ENCODE measurements around the gene EVC. TPM values are rescaled to one million over a fixed set of nuclear protein-coding genes. Genes with fewer than 3 reads are reported as not detected.

EVC gene
- total RNA-seq, 4 donors from 2014 or later: 12.2 to 24.1 (median 22.3) TPM

- peak in 1 of 2 donors; percentile 62 for DNase-seq (ENCODE audit: low spot score in 2 of 2)
- no peak for TF ChIP-seq CTCF (IDR thresholded peaks at IDR 0.05)
- no peak for TF ChIP-seq POLR2A (IDR thresholded peaks at IDR 0.05)
- intact Hi-C loops (cut with DNase I; ENCODE audit: low total_unique reads): no loop called here
- WGBS, 2 donors: 81 to 83% methylated on average over 6 of the region's 6 CpGs
- no peak overlapping the region for H3K4me3 ChIP-seq (ENCODE audit: low read depth, poor library complexity, severe bottlenecking)
These were observed 2.9 kb downstream of the EVC start for GRCh38 chr4:5713861-5714260.

- H3K4me3 ChIP-seq (ENCODE audit: low read depth, poor library complexity, severe bottlenecking): no peak overlapping the region
- intact Hi-C loops (cut with DNase I; ENCODE audit: low total_unique reads): loop anchor here (5.0 kb wide), 1 partner anchor 1638 kb away; no protein-coding TSS in a partner anchor
- no peak for TF ChIP-seq CTCF (IDR thresholded peaks at IDR 0.05)
- no peak for TF ChIP-seq POLR2A (IDR thresholded peaks at IDR 0.05)
- 47 to 50% methylated on average over 2 of the region's 2 CpGs for WGBS, 2 donors
- no peak for DNase-seq (ENCODE audit: low spot score in 2 of 2)
These were observed 4.4 kb downstream of the EVC start for GRCh38 chr4:5715357-5715756.

- no peak for DNase-seq (ENCODE audit: low spot score in 2 of 2)
- 80 to 84% methylated on average over 2 of the region's 2 CpGs for WGBS, 2 donors
- TF ChIP-seq POLR2A (IDR thresholded peaks at IDR 0.05): no peak
- no peak for TF ChIP-seq CTCF (IDR thresholded peaks at IDR 0.05)
- intact Hi-C loops (cut with DNase I; ENCODE audit: low total_unique reads): loop anchor here (5.0 kb wide), 1 partner anchor 1639 kb away; no protein-coding TSS in a partner anchor
- H3K4me3 ChIP-seq (ENCODE audit: low read depth, poor library complexity, severe bottlenecking): no peak overlapping the region
These were observed 5.4 kb downstream of the EVC start for GRCh38 chr4:5716391-5716790.

- H3K4me3 ChIP-seq (ENCODE audit: low read depth, poor library complexity, severe bottlenecking): no peak overlapping the region
- intact Hi-C loops (cut with DNase I; ENCODE audit: low total_unique reads): loop anchor here (5.0 kb wide), 1 partner anchor 1640 kb away; no protein-coding TSS in a partner anchor
- TF ChIP-seq POLR2A (IDR thresholded peaks at IDR 0.05): no peak
- no peak for TF ChIP-seq CTCF (IDR thresholded peaks at IDR 0.05)
These were observed 6.6 kb downstream of the EVC start for GRCh38 chr4:5717449-5718158.

GRCh38 chr4:5718411-5718810 is 7.4 kb downstream of the EVC start:
- TF ChIP-seq CTCF (IDR thresholded peaks at IDR 0.05): no peak
- no peak for TF ChIP-seq POLR2A (IDR thresholded peaks at IDR 0.05)
- intact Hi-C loops (cut with DNase I; ENCODE audit: low total_unique reads): loop anchor here (5.0 kb wide), 1 partner anchor 1641 kb away; no protein-coding TSS in a partner anchor
- no peak for DNase-seq (ENCODE audit: low spot score in 2 of 2)
- H3K4me3 ChIP-seq (ENCODE audit: low read depth, poor library complexity, severe bottlenecking): no peak overlapping the region
- WGBS, 2 donors: 73 to 80% methylated on average over 4 of the region's 4 CpGs

More at GRCh38 chr4:5717449-5718158, 6.6 kb downstream of the EVC start:
- 90 to 92% methylated on average over 4 of the region's 4 CpGs for WGBS, 2 donors
- DNase-seq (ENCODE audit: low spot score in 2 of 2): peak in 1 of 2 donors; percentile 12

Data from lower leg skin (tissue), 4 donors.